ENCODE data around the gene WIPF1.

DNA sequence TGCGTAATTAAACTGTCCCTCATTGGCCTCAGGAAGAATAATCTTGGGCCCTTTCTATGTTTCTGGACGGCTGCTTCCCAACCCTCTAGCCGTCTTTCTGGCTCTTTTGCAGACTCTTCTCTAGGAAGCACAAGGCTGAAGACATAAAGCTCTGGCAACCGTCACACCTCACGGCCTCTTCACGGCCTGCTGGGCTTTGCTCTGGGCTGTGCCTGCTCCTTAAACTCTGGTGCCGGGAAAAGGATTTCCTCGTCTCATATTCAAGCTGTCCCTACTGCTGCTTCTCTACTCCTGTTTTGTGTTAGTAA lies 36.0 kb upstream of the WIPF1 start:
- TF ChIP-seq, protein P1, sequence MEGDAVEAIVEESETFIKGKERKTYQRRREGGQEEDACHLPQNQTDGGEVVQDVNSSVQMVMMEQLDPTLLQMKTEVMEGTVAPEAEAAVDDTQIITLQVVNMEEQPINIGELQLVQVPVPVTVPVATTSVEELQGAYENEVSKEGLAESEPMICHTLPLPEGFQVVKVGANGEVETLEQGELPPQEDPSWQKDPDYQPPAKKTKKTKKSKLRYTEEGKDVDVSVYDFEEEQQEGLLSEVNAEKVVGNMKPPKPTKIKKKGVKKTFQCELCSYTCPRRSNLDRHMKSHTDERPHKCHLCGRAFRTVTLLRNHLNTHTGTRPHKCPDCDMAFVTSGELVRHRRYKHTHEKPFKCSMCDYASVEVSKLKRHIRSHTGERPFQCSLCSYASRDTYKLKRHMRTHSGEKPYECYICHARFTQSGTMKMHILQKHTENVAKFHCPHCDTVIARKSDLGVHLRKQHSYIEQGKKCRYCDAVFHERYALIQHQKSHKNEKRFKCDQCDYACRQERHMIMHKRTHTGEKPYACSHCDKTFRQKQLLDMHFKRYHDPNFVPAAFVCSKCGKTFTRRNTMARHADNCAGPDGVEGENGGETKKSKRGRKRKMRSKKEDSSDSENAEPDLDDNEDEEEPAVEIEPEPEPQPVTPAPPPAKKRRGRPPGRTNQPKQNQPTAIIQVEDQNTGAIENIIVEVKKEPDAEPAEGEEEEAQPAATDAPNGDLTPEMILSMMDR (IDR thresholded peaks at IDR 0.05; ENCODE audit: poor library complexity, severe bottlenecking) = no peak
- TF ChIP-seq EP300 (conservative IDR thresholded peaks at IDR 0.05; ENCODE audit: poor library complexity, severe bottlenecking) (no peak), SMC3 (conservative IDR thresholded peaks at IDR 0.05; ENCODE audit: poor library complexity) (no peak), TAF1 (IDR thresholded peaks at IDR 0.05; ENCODE audit: low read depth) (no peak), POLR2AphosphoS5 (IDR thresholded peaks at IDR 0.05) (no peak)
